Panc1 (cell line): ENCODE data around the gene PDIK1L. TPM values are rescaled to one million over a fixed set of nuclear protein-coding genes. Genes with fewer than 3 reads are reported as not detected.

Experiments used
- ATAC-seq: fragments of 200-7000 bp; cut with Tn5 transposase; 2 replicates; pipeline ENCODE4 v1.9.1; 2020; ENCODE audit warnings: mild to moderate bottlenecking, moderate library complexity
- BruUV-seq: library from RNA; stranded (reverse); fragments of 400-500 nt; replicated peaks from 2 replicates; lab custom pipeline; 2021; lab: Mats Ljungman, UMichigan
- CTCF ChIA-PET: fragments of 300-600 bp; sonication (Branson Sonifier 250); formaldehyde crosslinking; loops from one replicate; lab custom pipeline; 2022; ENCODE audit warnings: antibody characterized with exemption; lab: Charles Lee
- POLR2A ChIA-PET: fragments of 300-600 bp; sonication (Branson Sonifier 250); formaldehyde crosslinking; loops from one replicate; lab custom pipeline; 2022; ENCODE audit warnings: antibody characterized with exemption; lab: Charles Lee
- DNase-seq: peaks from one replicate; pipeline ENCODE4 v3.0.0-alpha.2; 2010; ENCODE audit warnings: low read depth, low spot score
- H3K27ac ChIP-seq: 2 replicates; pipeline ENCODE4 v1.5.1; 2011; ENCODE audit warnings: mild to moderate bottlenecking, low read length, inconsistent platforms
- H3K27me3 ChIP-seq: fragments of 200-500 bp; sonication (Bioruptor generic); 2 replicates; pipeline ENCODE4 v1.6.0; 2014; ENCODE audit warnings: low read length, inconsistent platforms; ENCODE audit not compliant: control insufficient read depth, insufficient read depth
- H3K36me3 ChIP-seq: fragments of 200-500 bp; sonication (Bioruptor generic); 2 replicates; pipeline ENCODE4 v1.5.1; 2014; ENCODE audit warnings: inconsistent platforms, mild to moderate bottlenecking, low read length, moderate library complexity; ENCODE audit not compliant: control insufficient read depth, insufficient read depth
- H3K4me1 ChIP-seq: 2 replicates; pipeline ENCODE4 v1.5.1; 2011; ENCODE audit warnings: inconsistent platforms, mild to moderate bottlenecking, low read length, moderate library complexity; ENCODE audit not compliant: control insufficient read depth, insufficient read depth
- H3K4me3 ChIP-seq, 2 experiments: 2 replicates each; pipeline ENCODE4 v1.5.1; 2011 to 2012; ENCODE audit warnings: low read depth in 2 of 2, low read length in 2 of 2, mild to moderate bottlenecking in 2 of 2, inconsistent platforms in 1 of 2, moderate library complexity in 1 of 2
- H3K9me3 ChIP-seq: fragments of 200-500 bp; sonication (Bioruptor generic); 2 replicates; pipeline ENCODE4 v1.5.1; 2014; ENCODE audit warnings: low read depth, mild to moderate bottlenecking, inconsistent platforms, low read length, moderate library complexity; ENCODE audit not compliant: control insufficient read depth, insufficient read depth
- CTCF ChIP-seq: fragments of 450-650 bp; IDR thresholded peaks from 2 replicates; pipeline ENCODE4 v1.5.1; 2017; ENCODE audit warnings: mild to moderate bottlenecking
- POLR2AphosphoS5 ChIP-seq: IDR thresholded peaks from 2 replicates; pipeline ENCODE4 v1.6.1; 2012; ENCODE audit warnings: mild to moderate bottlenecking, low read depth, low read length, moderate library complexity
- REST ChIP-seq, 2 experiments: IDR thresholded peaks; 2 replicates each; pipeline ENCODE4 v1.6.1; 2011 to 2012; ENCODE audit warnings: low read depth in 2 of 2, control low read depth in 1 of 2, low read length in 1 of 2, mild to moderate bottlenecking in 1 of 2, moderate library complexity in 1 of 2; ENCODE audit not compliant: insufficient read depth in 1 of 2
- SIN3A ChIP-seq: IDR thresholded peaks from 2 replicates; pipeline ENCODE4 v1.6.1; 2012; ENCODE audit warnings: low read depth, mild to moderate bottlenecking, low read length, moderate library complexity, borderline replicate concordance; ENCODE audit not compliant: insufficient read depth
- TCF7L2 ChIP-seq: IDR thresholded peaks from 2 replicates; pipeline ENCODE4 v1.6.1; 2011; ENCODE audit warnings: mild to moderate bottlenecking, low read depth, low read length, inconsistent platforms
- in situ Hi-C: cut with HindIII; loops from 2 replicates; pipeline ENCODE4 v1.10.0; 2016; ENCODE audit warnings: low sequenced_read_pairs, low pct_unique_long_range_greater_than_20kb
- intact Hi-C: fragments of 100-400 bp; cut with micrococcal nuclease; formaldehyde crosslinking; loops from one replicate; pipeline ENCODE4 v1.10.0; 2022; ENCODE audit not compliant: unreplicated experiment
- total RNA-seq: library from RNA; stranded (reverse); gene quantifications from one replicate; pipeline ENCODE4 v1.2.1, GENCODE V29; 2021; ENCODE audit not compliant: unreplicated experiment

Gene PDIK1L
- total RNA-seq, 1 experiment from 2014 or later, result 8.0 TPM

GRCh38 chr1:26122988-26123973, 11.7 kb downstream of the PDIK1L start:
- DNase-seq (peak; percentile 93), ATAC-seq (peak; percentile 86)
- Histone ChIP-seq H3K27me3 (no peaks in the 10 kb centered on the region), H3K4me3 (no peak overlapping the region), H3K4me1 (peaks cover 36% of the 10 kb centered on the region), H3K9me3 (no peaks in the 10 kb centered on the region), H3K27ac (peak overlapping the region; percentile 79), H3K36me3 (no peaks in the 10 kb centered on the region)
- CTCF ChIA-PET, result interaction anchor here (0.6 to 1.6 kb wide), 3 partner anchors 7 to 142 kb away, joined by 3 to 6 read pairs (median 3); no protein-coding TSS in a partner anchor
- intact Hi-C loops, result no loop called here
- no peak for TF ChIP-seq CTCF
- no peak for TF ChIP-seq TCF7L2
- TF ChIP-seq SIN3A, result no peak
- TF ChIP-seq REST (IDR thresholded peaks at IDR 0.05; ENCODE audit: insufficient read depth in 1 of 2, low read depth in 2 of 2, low read length in 1 of 2), result no peak
- no peak for TF ChIP-seq POLR2AphosphoS5
- in situ Hi-C loops, result no loop called here
- BruUV-seq, result no TSS peak
- POLR2A ChIA-PET, result interaction anchor here (0.5 to 0.6 kb wide), 4 partner anchors 20 to 254 kb away, joined by 3 to 6 read pairs (median 4); no protein-coding TSS in a partner anchor

GRCh38 chr1:26124418-26125331, 13.1 kb downstream of the PDIK1L start:
- H3K27ac ChIP-seq, result peak overlapping the region; percentile 54
- TSS peak; percentile 31 for BruUV-seq
- CTCF ChIA-PET, result no interaction called here

More at GRCh38 chr1:26124418-26125331, 13.1 kb downstream of the PDIK1L start:
- H3K27me3 ChIP-seq, result no peaks in the 10 kb centered on the region
- DNase-seq, result no peak
- POLR2A ChIA-PET, result interaction anchor here (0.7 kb wide), 1 partner anchor 15 kb away, joined by 3 read pairs; no protein-coding TSS in a partner anchor
- H3K4me1 ChIP-seq, result peaks cover 36% of the 10 kb centered on the region
- in situ Hi-C loops (no loop called here), intact Hi-C loops (no loop called here)
- no peaks in the 10 kb centered on the region for H3K9me3 ChIP-seq
- TF ChIP-seq REST (IDR thresholded peaks at IDR 0.05; ENCODE audit: insufficient read depth in 1 of 2, low read depth in 2 of 2, low read length in 1 of 2), result no peak
- no peak for TF ChIP-seq POLR2AphosphoS5
- no peak for TF ChIP-seq SIN3A
- no peak for TF ChIP-seq CTCF
- no peak for TF ChIP-seq TCF7L2
- H3K36me3 ChIP-seq, result no peaks in the 10 kb centered on the region
- ATAC-seq, result no peak
- H3K4me3 ChIP-seq, result no peak overlapping the region
